ENCODE measurements around the gene TTC39B. TPM values are rescaled to one million over a fixed set of nuclear protein-coding genes. Genes with fewer than 3 reads are reported as not detected.

Gene TTC39B
- total RNA-seq, 4 donors from 2014 or later, result 23.3 to 62.8 (median 38.1) TPM

DNA sequence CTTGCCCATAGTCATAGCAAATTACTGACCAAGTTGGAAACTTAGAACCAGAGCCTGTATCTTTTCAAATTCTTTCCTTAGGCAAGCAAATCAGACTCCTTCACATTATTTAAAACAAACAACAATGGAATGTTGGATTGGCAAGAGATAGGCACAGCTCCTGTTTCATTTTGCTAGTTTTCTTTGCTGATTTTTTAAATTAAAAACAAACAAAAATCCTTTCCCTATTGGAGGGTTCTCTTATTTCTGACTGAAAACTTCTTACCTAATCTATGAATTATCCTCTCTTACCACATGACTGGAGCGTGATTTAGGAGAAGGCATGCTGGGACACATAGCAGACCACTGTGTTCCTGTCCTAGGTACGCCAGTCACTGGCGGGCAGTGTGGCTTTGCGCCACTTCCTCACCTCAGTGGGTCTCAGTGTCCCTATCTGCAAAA is 63.0 kb downstream of the TTC39B start:
- H3K27ac ChIP-seq, result no peak overlapping the region
- DNase-seq, result no peak
- intact Hi-C loops (cut with DNase I; ENCODE audit: low total_unique reads), result no loop called here
- H3K36me3 ChIP-seq, result no peaks in the 10 kb centered on the region
- in situ Hi-C loops (cut with MboI; ENCODE audit: low pct_ligation_motif_present in 1 of 4, low pct_unique_long_range_greater_than_20kb in 1 of 4, low sequenced_read_pairs in 3 of 4), result no loop called here
- H3K27me3 ChIP-seq, result no peaks in the 10 kb centered on the region
- no peak overlapping the region for H3K4me3 ChIP-seq
- H3K4me1 ChIP-seq, result peaks cover 0 to 18% (median 0%) of the 10 kb centered on the region in 4 donors
- no peaks in the 10 kb centered on the region for H3K9me3 ChIP-seq
- TF ChIP-seq EP300 (IDR thresholded peaks at IDR 0.05; ENCODE audit: low read depth), result no peak
- TF ChIP-seq CTCF (IDR thresholded peaks at IDR 0.05), result no peak
- no peak for TF ChIP-seq POLR2A (IDR thresholded peaks at IDR 0.05)
- no peak for TF ChIP-seq POLR2AphosphoS5 (IDR thresholded peaks at IDR 0.05)
- WGBS, 2 donors (ENCODE audit: low coverage in 1 of 2), result 56 to 89% methylated on average over 1 to 4 of the region's 4 CpGs

DNA sequence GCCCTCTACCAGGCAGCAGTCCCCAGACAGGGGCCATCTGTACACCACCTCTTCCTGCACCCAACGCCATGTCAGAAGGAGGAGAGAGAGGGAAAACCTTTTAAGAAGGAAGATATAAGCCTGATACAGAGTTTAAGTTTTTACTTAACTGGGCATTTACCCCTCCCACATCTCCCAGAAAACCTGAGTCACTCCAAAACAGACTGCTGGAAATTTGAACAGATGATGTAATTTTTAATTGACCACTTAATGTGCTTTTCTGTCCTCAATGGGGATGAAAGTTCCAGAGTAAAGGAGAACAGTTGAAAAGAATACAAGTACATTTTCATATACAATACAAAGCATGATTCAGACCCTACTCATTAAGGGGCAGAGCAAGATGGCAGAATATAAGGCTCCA is 63.9 kb downstream of the TTC39B start:
- in situ Hi-C loops (cut with MboI; ENCODE audit: low pct_ligation_motif_present in 1 of 4, low pct_unique_long_range_greater_than_20kb in 1 of 4, low sequenced_read_pairs in 3 of 4), result no loop called here
- H3K27ac ChIP-seq, result no peak overlapping the region
- H3K9me3 ChIP-seq, result peaks cover 1 to 5% of the 10 kb centered on the region in 2 donors
- intact Hi-C loops (cut with DNase I; ENCODE audit: low total_unique reads), result no loop called here
- 63% methylated on average over 1 of the region's 1 CpG; no CpG with 5 or more reads in 1 of the 2 donors for WGBS, 2 donors (ENCODE audit: low coverage in 1 of 2)
- TF ChIP-seq POLR2AphosphoS5 (IDR thresholded peaks at IDR 0.05) (no peak), POLR2A (IDR thresholded peaks at IDR 0.05) (no peak), EP300 (IDR thresholded peaks at IDR 0.05; ENCODE audit: low read depth) (no peak), CTCF (IDR thresholded peaks at IDR 0.05) (no peak)
- H3K4me1 ChIP-seq, result peaks cover 0 to 11% (median 0%) of the 10 kb centered on the region in 4 donors
- H3K4me3 ChIP-seq, result no peak overlapping the region
- H3K27me3 ChIP-seq, result no peaks in the 10 kb centered on the region
- DNase-seq, result no peak
- H3K36me3 ChIP-seq, result no peaks in the 10 kb centered on the region

GRCh38 chr9:15240927-15241326 is 66.1 kb downstream of the TTC39B start:
- peaks cover 11 to 12% of the 10 kb centered on the region in 2 donors for H3K9me3 ChIP-seq
- no peaks in the 10 kb centered on the region for H3K27me3 ChIP-seq
- peaks cover 0 to 11% (median 0%) of the 10 kb centered on the region in 4 donors for H3K4me1 ChIP-seq
- WGBS, 2 donors (ENCODE audit: low coverage in 1 of 2), result 91 to 96% methylated on average over 4 of the region's 4 CpGs
- DNase-seq, result no peak
- H3K4me3 ChIP-seq, result no peak overlapping the region
- in situ Hi-C loops (cut with MboI; ENCODE audit: low pct_ligation_motif_present in 1 of 4, low pct_unique_long_range_greater_than_20kb in 1 of 4, low sequenced_read_pairs in 3 of 4), result no loop called here
- TF ChIP-seq CTCF (IDR thresholded peaks at IDR 0.05) (no peak), POLR2A (IDR thresholded peaks at IDR 0.05) (no peak), EP300 (IDR thresholded peaks at IDR 0.05; ENCODE audit: low read depth) (no peak), POLR2AphosphoS5 (IDR thresholded peaks at IDR 0.05) (no peak)
- H3K27ac ChIP-seq, result no peak overlapping the region
- intact Hi-C loops (cut with DNase I; ENCODE audit: low total_unique reads), result no loop called here
- no peaks in the 10 kb centered on the region for H3K36me3 ChIP-seq

DNA sequence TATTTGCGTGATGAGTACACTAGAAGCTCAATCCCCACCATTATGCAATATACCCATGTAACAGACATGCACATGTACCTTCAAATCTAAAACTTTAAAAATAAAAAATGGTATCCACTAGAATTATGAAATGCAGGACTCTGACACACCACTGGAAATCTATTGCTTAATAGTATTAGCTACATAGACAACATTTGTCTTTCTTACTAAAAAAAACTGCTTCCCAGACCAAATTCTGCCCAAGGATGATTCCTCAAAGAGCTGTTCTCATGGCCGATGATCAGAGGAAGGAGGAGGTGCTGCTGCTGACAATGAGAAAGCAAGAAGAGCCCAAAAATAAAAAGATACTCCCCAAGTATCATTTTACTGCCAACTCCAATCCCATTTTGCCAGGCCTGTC is 67.2 kb downstream of the TTC39B start:
- intact Hi-C loops (cut with DNase I; ENCODE audit: low total_unique reads), result no loop called here
- in situ Hi-C loops (cut with MboI; ENCODE audit: low pct_ligation_motif_present in 1 of 4, low pct_unique_long_range_greater_than_20kb in 1 of 4, low sequenced_read_pairs in 3 of 4), result no loop called here
- WGBS, 2 donors (ENCODE audit: low coverage in 1 of 2), result 83 to 90% methylated on average over 2 of the region's 2 CpGs
- TF ChIP-seq POLR2A (IDR thresholded peaks at IDR 0.05) (no peak), EP300 (IDR thresholded peaks at IDR 0.05; ENCODE audit: low read depth) (no peak), POLR2AphosphoS5 (IDR thresholded peaks at IDR 0.05) (no peak), CTCF (IDR thresholded peaks at IDR 0.05) (no peak)
- no peaks in the 10 kb centered on the region for H3K27me3 ChIP-seq
- peak overlapping the region in 2 of 4 donors; percentile 0 to 11 for H3K27ac ChIP-seq
- no peaks in the 10 kb centered on the region for H3K36me3 ChIP-seq
- H3K4me3 ChIP-seq, result no peak overlapping the region
- H3K4me1 ChIP-seq, result peaks cover 0 to 17% (median 2%) of the 10 kb centered on the region in 4 donors
- H3K9me3 ChIP-seq, result peaks cover 11 to 12% of the 10 kb centered on the region in 2 donors
- DNase-seq, result no peak

Data from transverse colon (tissue), 4 donors.